Stimulated activated CD4-positive, alpha-beta T cell treated with anti-CD3 and anti-CD28 coated beads, Interleukin-4, amount 100 ng/mL, for 48 hours (primary cell): ENCODE results near the gene MLH3.

ENCODE experiments used
- DNase-seq, 2 donors: peaks; one replicate each; pipeline ENCODE4 v3.0.0-alpha.2; 2020; ENCODE audit warnings: low read depth in 2 of 2

Gene MLH3

DNA sequence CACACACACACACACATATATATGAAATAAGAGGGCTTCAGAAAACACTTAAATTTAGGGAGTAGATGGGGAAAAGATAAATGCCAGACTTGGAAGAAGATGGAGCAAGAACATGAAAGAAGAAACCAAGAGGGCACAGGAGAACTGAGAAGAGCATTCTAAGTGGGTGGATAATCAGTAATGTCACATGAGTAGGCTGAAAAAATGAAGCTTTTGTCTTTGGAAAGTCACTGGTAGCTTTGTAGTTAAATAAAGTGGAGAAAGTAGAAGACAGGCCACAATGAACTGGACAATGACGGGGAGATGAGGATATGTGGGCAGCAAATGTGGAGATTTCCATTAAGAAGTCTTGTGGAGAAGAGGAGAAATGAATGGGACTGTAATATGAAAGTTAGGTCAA, 15.9 kb upstream of the MLH3 start:
- no peak for DNase-seq

DNA sequence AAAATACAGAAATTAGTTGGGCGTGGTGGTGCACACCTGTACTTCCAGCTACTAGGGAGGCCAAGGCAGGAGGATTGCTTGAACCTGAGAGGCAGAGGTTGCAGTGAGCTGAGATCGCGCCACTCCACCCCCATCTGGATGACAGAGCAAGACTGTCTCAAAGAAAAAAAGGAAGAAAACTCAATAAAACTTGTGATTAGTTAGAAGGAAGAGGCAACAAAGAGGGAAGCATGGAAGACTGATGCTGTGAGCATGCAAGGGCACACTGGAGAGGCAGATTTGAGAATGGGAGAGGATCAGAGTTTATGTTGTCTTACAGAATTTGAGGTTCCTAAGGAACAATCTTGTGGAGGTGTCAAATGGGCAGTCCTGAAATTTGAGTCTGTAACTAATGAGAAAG, 15.4 kb upstream of the MLH3 start:
- DNase-seq, result no peak

- no peak for DNase-seq
Observed at GRCh38 chr14:75064205-75064567, 12.9 kb upstream of the MLH3 start.

DNA sequence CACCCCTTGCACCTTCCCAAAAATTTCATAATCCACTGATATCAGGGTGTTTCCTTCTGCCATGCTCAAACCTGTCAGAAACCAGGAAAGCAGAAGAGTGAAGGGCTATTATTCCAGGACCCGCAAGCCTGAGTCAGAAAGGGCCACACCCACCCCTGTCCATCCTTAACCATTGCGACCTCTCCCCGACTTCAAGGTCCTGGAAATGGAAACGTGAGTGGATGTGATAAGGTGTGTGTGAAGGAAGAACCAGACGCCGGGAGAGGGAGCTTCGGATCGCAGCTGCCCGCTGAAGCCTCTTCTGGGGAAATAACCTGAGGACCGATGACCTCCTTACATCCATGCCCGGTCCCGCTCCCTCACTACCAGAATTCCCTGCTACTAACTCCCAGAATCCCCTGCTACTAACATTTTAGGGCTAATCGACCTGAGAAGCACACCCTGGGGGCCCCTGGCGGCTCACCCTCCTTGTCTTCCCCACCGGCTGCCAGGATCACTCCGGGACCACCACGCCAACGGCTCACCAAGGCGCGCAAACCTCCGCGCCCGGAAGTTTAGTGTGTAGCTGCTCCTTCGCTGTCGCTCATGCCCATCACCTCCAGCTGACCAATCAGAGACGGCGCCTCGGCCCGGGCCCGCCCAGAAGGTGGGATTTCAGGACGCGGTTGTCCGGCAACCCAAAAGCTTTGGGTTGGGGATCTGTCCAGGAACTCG, 12.4 kb upstream of the MLH3 start, which contains the start of gene ACYP1:
Gene ACYP1, minus strand, starts transcription at position 534 of the 714 bp plus-strand sequence. Its CDS starts 471 bp downstream, at position 63.
- peak; percentile 88 to 91 for DNase-seq

- DNase-seq, result no peak
Observed at GRCh38 chr14:75063013-75063412, 11.7 kb upstream of the MLH3 start.

GRCh38 chr14:75060420-75060819, 9.2 kb upstream of the MLH3 start:
- DNase-seq, result no peak

- DNase-seq, result no peak
Observed at GRCh38 chr14:75059642-75060041, 8.4 kb upstream of the MLH3 start.

DNA sequence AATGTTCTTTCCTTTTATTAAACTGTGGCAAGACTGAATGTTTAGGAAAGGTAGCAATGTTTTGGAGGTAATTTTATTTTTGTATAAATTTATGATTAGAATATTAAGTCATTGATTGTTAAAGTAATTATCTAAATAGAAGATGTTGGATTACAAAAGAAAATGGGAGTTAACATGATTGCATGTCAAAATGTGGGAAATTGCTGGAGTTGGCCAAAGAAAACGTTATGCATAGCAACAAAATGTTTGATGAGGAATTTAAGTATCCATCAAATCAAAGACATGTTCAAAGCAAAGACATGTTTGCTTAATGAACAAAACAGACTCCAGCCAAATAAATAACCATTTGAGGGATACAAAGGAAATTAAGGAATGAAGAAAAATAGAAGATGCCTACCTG, 3.2 kb upstream of the MLH3 start:
- DNase-seq, result no peak

GRCh38 chr14:75053396-75054291, 2.4 kb upstream of the MLH3 start:
- DNase-seq, result no peak

DNA sequence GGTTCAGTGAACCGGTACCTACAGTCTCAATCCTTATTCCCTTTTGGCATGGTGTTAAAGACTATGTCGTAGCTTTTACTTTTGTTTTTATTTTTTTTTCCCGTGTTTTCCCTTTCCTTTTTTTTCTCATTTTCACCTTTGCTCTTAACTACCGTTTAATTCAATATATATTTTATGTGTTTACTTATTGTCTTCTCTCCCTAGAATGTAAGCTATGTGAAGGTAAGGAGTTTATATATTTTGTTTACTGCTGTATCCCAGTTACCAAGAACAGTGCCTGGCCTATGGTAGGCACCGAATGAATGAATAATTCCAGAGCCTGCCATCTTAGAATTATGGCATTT, 261 bp upstream of the MLH3 start:
- no peak for DNase-seq

- no peak for DNase-seq
Observed at GRCh38 chr14:75049731-75050201, 1.5 kb downstream of the MLH3 start.

DNA sequence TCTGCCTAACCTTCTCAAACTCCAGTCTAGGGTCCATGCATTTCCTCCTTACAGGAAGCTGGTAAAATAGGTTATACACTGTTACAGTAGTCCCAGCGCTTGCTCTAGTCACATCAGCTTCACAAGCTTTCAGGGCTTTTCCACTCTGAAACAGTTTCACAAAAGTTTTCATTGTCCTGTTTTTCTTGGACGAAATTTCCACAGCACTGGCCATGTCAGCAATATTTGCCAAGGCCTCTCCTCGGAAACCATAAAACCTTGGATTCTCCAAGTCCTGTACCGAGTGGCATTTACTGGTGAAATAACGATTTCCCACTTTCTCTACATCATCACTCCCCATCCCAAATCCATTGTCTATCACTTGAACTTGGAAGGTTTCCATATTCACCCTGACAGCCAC, 2.1 kb downstream of the MLH3 start:
- no peak for DNase-seq

DNA sequence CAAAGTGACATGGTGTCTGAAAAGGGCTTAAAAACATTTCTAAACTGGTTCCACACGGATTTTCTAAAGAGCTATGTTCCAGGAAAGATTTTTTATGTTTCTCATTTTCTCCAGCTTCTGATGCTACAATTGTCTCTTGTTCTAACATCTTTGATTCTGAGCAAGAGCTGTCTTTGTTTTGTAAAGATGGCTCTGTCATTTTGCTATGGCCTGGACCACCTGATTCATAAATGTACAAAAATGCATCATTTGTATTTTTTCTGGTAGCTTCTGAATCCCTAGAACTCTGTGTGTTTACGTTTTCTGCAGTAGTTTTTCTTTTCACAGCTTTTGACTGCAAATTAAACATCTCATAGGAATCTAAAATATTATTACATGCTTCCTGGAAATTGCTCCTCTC, 3.2 kb downstream of the MLH3 start:
- DNase-seq, result no peak

- no peak for DNase-seq
Observed at GRCh38 chr14:75047506-75047905, 3.8 kb downstream of the MLH3 start.

DNA sequence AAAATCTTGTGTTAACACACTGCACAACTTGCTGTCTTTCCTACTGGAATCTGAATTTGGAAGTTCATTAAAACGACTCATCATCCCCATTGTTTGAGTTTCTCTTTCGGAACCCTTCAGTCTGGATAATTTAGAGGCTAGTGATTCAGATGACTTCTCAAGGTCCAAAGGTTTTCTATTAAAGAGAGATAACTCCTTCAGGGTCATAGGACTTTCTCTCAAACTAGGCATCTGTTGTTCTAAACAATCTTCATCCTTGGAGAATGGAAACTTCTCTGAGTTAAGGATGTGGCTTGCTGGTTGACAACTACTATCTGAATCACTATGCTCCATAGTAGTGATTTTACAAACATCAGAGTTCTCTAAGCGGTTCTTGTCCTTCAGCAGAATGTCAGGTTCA, 4.4 kb downstream of the MLH3 start:
- no peak for DNase-seq

- DNase-seq, result no peak
Observed at GRCh38 chr14:75046275-75046674, 5.0 kb downstream of the MLH3 start.

DNA sequence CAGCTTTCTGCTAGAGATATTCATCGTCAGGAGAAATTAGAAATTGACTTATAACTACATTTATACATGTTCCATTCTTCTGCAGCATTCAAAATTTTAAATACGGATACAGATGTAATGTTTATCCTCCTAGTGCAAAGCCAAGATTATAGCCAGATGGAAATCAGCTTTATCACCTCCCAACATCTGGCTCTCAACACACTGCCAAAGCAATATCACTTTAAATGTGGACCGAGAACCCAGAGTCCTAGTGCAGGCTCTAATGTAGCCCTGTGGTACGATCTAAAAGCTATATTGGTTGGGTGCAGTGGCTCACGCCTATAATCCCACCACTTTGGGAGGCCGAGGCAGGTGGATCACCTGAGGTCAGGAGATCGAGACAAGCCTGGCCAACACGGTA, 6.5 kb downstream of the MLH3 start:
- DNase-seq, result no peak

DNA sequence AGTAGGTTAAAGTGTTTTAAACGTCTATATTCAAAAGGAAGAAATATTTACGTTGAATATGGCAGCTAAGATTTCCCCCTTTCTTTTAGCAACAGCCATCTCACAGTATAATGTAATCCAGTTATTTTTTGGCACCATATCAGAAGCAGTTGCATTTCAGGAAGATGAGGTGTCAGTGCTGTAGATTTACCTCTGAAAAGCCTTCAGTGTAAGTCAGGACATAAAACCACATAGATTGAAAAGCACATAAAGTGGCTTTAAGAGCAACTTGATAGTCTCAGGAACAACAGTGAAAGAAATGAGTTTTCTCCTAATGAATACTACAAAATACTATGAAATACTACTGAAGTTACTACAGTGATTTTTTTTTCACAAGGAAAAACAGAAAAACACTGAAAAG, 6.9 kb downstream of the MLH3 start:
- DNase-seq, result no peak

GRCh38 chr14:75042035-75042434, 9.2 kb downstream of the MLH3 start:
- no peak for DNase-seq

DNA sequence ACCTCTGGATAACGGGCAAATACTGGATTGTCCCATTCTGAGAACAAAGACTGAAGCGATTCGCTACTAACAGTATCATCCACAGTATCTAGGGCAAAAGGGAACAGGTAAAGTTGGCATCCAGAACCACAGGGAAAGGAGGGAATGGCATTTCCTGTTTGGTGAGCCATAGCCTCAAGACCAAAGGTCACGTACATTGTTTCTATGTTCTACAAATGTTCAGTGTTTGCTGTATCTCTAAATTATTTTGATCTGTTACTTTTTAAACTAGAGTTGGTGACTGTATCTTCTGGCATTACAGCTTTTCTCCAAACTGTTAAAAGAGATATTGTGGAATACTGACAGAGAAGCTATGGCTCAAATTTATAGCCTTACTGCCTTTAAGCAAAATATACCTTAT, 9.7 kb downstream of the MLH3 start:
- DNase-seq, result no peak

GRCh38 chr14:75040959-75041358, 10.3 kb downstream of the MLH3 start:
- DNase-seq, result no peak

GRCh38 chr14:75040507-75040906, 10.8 kb downstream of the MLH3 start:
- no peak for DNase-seq

- DNase-seq, result no peak
Observed at GRCh38 chr14:75032939-75033338, 18.3 kb downstream of the MLH3 start.
